Parathyroid adenoma (tissue), 2 donors: Measurements from ENCODE around the gene MGAT3.

Experiments used
- H2AFZ ChIP-seq: fragments of 300-600 bp; sonication (generic); one replicate; pipeline ENCODE4 v1.7.0; 2017; ENCODE audit warnings: antibody characterized with exemption, mild to moderate bottlenecking
- H3K27ac ChIP-seq: fragments of 300-600 bp; sonication (generic); one replicate; pipeline ENCODE4 v1.7.0; 2017
- H3K27me3 ChIP-seq: fragments of 300-600 bp; sonication (generic); one replicate; pipeline ENCODE4 v1.7.0; 2017; ENCODE audit warnings: low read length; ENCODE audit not compliant: control insufficient read depth, insufficient read depth
- H3K36me3 ChIP-seq: fragments of 300-600 bp; sonication (generic); one replicate; pipeline ENCODE4 v1.7.0; 2017; ENCODE audit warnings: low read length; ENCODE audit not compliant: control insufficient read depth, insufficient read depth
- H3K4me1 ChIP-seq: fragments of 300-600 bp; sonication (generic); one replicate; pipeline ENCODE4 v1.7.0; 2017; ENCODE audit warnings: control low read depth
- H3K4me2 ChIP-seq: fragments of 300-600 bp; sonication (generic); one replicate; pipeline ENCODE4 v1.7.0; 2017; ENCODE audit warnings: low read length
- H3K4me3 ChIP-seq: fragments of 300-600 bp; sonication (generic); one replicate; pipeline ENCODE4 v1.7.0; 2017; ENCODE audit warnings: low read depth, low read length
- H3K79me2 ChIP-seq: fragments of 300-600 bp; sonication (generic); one replicate; pipeline ENCODE4 v1.7.0; 2017; ENCODE audit warnings: control low read depth
- H3K9ac ChIP-seq: fragments of 300-600 bp; sonication (generic); one replicate; pipeline ENCODE4 v1.7.0; 2017; ENCODE audit warnings: mild to moderate bottlenecking
- H3K9me3 ChIP-seq: fragments of 300-600 bp; sonication (generic); one replicate; pipeline ENCODE4 v1.7.0; 2017; ENCODE audit warnings: low read length; ENCODE audit not compliant: control insufficient read depth
- TF ChIP-seq, protein P1 (sequence below): fragments of 300-600 bp; sonication (generic); IDR thresholded peaks from one replicate; pipeline ENCODE4 v1.7.0; 2017; ENCODE audit warnings: antibody characterized with exemption, mild to moderate bottlenecking
- donor health status: primary hyperparathyroidism.

Gene MGAT3

DNA sequence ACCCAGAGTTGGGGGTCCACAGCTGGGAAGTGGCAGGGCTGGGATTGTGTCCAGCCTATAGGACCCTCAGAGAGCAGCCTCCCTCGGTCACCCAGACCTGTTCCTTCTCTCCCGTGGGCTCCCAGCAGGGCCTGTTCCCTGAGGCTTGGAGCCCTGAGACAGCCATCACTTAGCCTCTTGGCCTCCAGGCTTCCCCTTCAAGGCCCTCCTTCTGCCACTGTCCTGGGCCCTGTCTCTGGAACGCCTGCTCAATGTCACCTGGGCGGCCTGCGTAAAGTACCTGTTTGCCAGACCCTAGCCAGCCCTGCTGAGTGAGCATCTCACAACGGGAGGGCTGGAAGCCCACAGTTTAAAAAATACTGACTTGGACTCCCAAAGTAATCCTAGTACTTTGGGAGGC is 6.5 kb downstream of the MGAT3 start:
- H3K4me3 ChIP-seq: no peak overlapping the region
- H3K27ac ChIP-seq: peak overlapping the region; percentile 68
- no peaks in the 10 kb centered on the region for H3K9me3 ChIP-seq
- H3K4me1 ChIP-seq: no peaks in the 10 kb centered on the region
- H3K27me3 ChIP-seq: peaks cover 1% of the 10 kb centered on the region
- H3K9ac ChIP-seq: no peak overlapping the region
- no peak overlapping the region for H2AFZ ChIP-seq
- H3K4me2 ChIP-seq: no peak overlapping the region
- no peaks in the 10 kb centered on the region for H3K36me3 ChIP-seq
- H3K79me2 ChIP-seq: no peaks in the 10 kb centered on the region
- TF ChIP-seq, protein P1, sequence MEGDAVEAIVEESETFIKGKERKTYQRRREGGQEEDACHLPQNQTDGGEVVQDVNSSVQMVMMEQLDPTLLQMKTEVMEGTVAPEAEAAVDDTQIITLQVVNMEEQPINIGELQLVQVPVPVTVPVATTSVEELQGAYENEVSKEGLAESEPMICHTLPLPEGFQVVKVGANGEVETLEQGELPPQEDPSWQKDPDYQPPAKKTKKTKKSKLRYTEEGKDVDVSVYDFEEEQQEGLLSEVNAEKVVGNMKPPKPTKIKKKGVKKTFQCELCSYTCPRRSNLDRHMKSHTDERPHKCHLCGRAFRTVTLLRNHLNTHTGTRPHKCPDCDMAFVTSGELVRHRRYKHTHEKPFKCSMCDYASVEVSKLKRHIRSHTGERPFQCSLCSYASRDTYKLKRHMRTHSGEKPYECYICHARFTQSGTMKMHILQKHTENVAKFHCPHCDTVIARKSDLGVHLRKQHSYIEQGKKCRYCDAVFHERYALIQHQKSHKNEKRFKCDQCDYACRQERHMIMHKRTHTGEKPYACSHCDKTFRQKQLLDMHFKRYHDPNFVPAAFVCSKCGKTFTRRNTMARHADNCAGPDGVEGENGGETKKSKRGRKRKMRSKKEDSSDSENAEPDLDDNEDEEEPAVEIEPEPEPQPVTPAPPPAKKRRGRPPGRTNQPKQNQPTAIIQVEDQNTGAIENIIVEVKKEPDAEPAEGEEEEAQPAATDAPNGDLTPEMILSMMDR: no peak

DNA sequence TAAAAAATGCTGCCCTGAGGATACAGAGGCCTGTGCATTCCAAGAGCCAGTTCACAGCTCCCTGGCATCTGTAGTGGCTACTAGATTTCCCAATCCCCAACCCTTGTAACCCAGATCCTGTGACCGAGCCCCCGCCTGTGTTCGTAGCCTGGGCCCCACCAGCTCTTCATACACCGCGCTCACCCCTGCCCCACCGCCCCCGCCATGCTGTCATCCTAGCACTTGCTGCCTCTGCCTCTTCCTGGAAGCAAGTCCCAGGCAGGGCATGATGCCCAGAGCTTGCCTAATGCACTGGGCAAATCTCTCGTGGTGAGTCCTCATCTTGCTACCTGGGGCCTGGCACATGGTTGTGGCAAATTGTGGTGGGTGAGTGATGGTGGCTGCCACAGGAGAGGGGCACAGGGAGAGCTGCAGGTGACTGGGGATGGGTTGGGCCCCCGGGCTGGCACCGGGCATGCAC is 7.1 kb downstream of the MGAT3 start:
- Histone ChIP-seq H3K4me2 (no peak overlapping the region), H3K4me3 (no peak overlapping the region), H3K79me2 (no peaks in the 10 kb centered on the region), H3K9ac (no peak overlapping the region), H3K9me3 (no peaks in the 10 kb centered on the region), H3K4me1 (no peaks in the 10 kb centered on the region), H3K27me3 (no peaks in the 10 kb centered on the region), H3K27ac (no peak overlapping the region), H2AFZ (no peak overlapping the region), H3K36me3 (no peaks in the 10 kb centered on the region)
- TF ChIP-seq, protein P1: no peak

DNA sequence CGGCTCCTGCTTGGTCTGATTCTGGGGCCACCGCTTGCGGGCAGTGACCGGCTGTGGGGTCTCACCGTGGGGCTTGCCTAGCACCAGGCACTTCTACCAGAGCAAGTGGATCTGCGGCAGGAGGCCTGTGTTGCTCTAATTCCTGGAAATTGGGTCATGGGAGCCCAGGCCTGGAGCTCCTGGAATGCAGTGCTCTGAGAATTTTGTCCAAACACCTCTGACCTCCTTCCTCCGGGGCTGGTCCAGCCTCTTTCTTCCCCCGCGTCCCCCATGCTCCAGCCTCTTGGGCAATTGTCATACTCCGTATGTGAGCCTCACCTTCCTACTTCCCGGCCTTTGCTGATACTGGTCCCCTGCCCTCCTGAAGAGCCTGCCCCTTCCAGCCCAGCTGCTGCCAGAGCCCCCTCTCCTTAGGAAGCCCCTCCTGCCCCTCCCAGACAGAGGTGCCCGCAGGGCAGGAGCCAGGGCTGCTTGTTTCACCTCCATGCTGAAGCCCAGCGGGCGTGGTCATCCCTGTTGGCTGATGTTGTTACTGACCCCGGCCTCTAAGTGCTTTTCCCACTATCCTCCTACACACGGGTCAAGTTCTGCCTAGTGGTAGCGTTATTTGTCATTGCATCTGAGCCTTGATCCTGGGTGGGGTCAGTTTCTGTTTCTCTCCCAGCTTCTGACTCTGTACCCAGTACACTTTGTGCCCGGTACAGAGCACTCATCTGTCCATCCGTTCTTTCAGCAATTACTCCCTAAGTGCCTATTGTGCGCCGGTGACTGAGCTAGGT is 9.6 kb downstream of the MGAT3 start:
- Histone ChIP-seq H3K27ac (no peak overlapping the region), H3K79me2 (no peaks in the 10 kb centered on the region), H3K27me3 (no peaks in the 10 kb centered on the region), H3K9me3 (no peaks in the 10 kb centered on the region), H3K36me3 (no peaks in the 10 kb centered on the region), H2AFZ (no peak overlapping the region), H3K9ac (no peak overlapping the region), H3K4me2 (no peak overlapping the region), H3K4me3 (no peak overlapping the region), H3K4me1 (no peaks in the 10 kb centered on the region)
- TF ChIP-seq, protein P1: no peak

DNA sequence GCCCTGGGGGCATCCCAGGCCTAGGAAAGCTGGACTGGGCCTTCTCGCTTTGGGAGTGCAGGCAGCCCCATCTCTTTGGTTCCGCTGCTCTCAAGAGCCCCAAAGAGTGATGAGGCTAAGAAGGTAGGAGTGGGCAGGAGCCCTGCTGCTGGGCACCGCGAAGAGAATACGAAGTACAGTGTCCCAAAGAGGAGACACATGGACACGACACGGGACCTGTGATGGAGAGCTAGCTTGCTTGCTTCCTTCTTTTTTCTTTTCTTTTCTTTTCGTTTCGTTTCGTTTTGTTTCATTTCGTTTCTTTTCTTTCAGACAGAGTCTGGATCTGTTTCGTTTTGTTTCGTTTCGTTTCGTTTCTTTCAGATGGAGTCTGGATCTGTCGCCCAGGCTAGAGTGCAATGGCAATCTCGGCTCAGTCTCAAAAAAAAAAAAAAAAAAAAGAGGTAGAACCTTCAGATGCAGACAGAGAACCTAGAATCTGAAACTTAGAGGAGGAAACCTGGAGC is 10.6 kb downstream of the MGAT3 start:
- no peak overlapping the region for H3K9ac ChIP-seq
- H3K27me3 ChIP-seq: no peaks in the 10 kb centered on the region
- H3K9me3 ChIP-seq: no peaks in the 10 kb centered on the region
- H3K79me2 ChIP-seq: no peaks in the 10 kb centered on the region
- no peak overlapping the region for H2AFZ ChIP-seq
- H3K4me1 ChIP-seq: no peaks in the 10 kb centered on the region
- no peak overlapping the region for H3K27ac ChIP-seq
- no peaks in the 10 kb centered on the region for H3K36me3 ChIP-seq
- TF ChIP-seq, protein P1: no peak
- H3K4me2 ChIP-seq: no peak overlapping the region
- no peak overlapping the region for H3K4me3 ChIP-seq
